Measurements from ENCODE around the gene ADNP. TPM values are rescaled to one million over a fixed set of nuclear protein-coding genes. Genes with fewer than 3 reads are reported as not detected.

The ADNP gene
- total and polyA plus RNA-seq, 10 of the 15 experiments (the other 5 are each of a cell fraction or from before 2014, with no cell fraction given): 23.0 to 74.4 (median 34.9) TPM

DNA sequence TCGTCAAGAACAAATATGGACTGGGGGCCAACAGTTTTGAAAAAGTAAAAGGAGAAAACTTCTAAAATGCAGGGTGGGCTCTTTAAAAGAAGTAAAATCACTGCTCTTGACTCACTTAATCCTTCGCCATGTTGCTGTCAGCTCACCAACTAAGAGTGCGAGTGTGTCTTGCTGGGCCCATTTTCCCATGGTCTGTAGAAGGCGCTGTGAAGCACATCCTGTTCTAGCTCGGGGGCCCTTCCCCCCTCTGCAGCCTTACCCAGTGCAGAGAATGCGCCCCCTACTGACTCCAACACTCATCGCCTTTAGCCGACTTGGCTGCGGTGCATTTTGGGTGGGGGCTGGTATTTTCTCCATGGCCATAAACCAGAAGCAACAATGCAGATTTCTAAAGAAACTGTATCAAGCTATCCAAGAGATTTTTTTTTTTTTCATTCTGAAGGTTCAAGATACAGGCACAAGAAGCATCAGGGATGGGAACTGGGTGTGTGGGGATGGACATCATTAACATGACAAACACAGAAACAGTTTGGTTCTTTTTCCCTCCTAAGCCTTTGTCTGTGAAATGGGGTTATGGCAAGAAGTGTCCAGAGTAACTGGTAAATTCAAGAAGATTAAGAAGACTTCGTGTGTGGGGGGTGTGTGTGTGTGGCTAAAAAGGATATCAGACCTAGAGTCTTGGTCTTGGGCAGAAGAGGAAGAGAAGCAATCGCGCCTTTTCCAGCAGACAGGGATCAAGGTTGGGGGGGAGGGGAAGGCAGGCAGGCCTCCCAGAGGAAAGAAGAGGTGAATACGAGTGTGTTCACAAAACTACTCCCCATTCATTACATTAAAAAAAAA lies 1.7 kb downstream of the ADNP start (continued):
- TF ChIP-seq, protein P1, sequence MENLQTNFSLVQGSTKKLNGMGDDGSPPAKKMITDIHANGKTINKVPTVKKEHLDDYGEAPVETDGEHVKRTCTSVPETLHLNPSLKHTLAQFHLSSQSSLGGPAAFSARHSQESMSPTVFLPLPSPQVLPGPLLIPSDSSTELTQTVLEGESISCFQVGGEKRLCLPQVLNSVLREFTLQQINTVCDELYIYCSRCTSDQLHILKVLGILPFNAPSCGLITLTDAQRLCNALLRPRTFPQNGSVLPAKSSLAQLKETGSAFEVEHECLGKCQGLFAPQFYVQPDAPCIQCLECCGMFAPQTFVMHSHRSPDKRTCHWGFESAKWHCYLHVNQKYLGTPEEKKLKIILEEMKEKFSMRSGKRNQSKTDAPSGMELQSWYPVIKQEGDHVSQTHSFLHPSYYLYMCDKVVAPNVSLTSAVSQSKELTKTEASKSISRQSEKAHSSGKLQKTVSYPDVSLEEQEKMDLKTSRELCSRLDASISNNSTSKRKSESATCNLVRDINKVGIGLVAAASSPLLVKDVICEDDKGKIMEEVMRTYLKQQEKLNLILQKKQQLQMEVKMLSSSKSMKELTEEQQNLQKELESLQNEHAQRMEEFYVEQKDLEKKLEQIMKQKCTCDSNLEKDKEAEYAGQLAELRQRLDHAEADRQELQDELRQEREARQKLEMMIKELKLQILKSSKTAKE (IDR thresholded peaks at IDR 0.05; ENCODE audit: low read depth, poor library complexity, severe bottlenecking): peak; percentile 78
- TF ChIP-seq GATAD2B (conservative IDR thresholded peaks at IDR 0.05; ENCODE audit: low read depth) (no peak), KAT2A (conservative IDR thresholded peaks at IDR 0.05; ENCODE audit: control insufficient read depth, low read depth, low read length) (no peak), SUPT20H (IDR thresholded peaks at IDR 0.05; ENCODE audit: borderline replicate concordance, control insufficient read depth, low read depth, low read length) (no peak), TCF7 (IDR thresholded peaks at IDR 0.05; ENCODE audit: borderline replicate concordance) (peak; percentile 57; the same call in 1 of the 2 replicates), JUNB (IDR thresholded peaks at IDR 0.05) (peak; percentile 28; the same call in 1 of the 2 replicates), NR2C2 (IDR thresholded peaks at IDR 0.05; ENCODE audit: borderline replicate concordance, control insufficient read depth, insufficient read length, low read depth) (no peak), BCL11A (IDR thresholded peaks at IDR 0.05; ENCODE audit: low read depth, low read length) (peak; percentile 65; the same call in 1 of the 2 replicates), NRF1 (conservative IDR thresholded peaks at IDR 0.05; ENCODE audit: low read depth, low read length) (no peak), EGR1 (IDR thresholded peaks at IDR 0.05; ENCODE audit: borderline replicate concordance in 1 of 2, low read depth in 2 of 2, low read length in 2 of 2) (no peak), PRDM15 (CRISPR knock-in tag; IDR thresholded peaks at IDR 0.05) (no peak), CHD2 (IDR thresholded peaks at IDR 0.05; ENCODE audit: borderline replicate concordance, low read depth, low read length) (peak; percentile 98), SP1 (IDR thresholded peaks at IDR 0.05; ENCODE audit: low read depth, low read length) (peak; percentile 70), PAX8 (IDR thresholded peaks at IDR 0.05) (no peak), NFYA (IDR thresholded peaks at IDR 0.05; ENCODE audit: borderline replicate concordance, low read depth, low read length) (no peak), EZH2 (IDR thresholded peaks at IDR 0.05; ENCODE audit: borderline replicate concordance, control insufficient read depth, low read depth, low read length) (no peak)
- TF ChIP-seq, protein P2, sequence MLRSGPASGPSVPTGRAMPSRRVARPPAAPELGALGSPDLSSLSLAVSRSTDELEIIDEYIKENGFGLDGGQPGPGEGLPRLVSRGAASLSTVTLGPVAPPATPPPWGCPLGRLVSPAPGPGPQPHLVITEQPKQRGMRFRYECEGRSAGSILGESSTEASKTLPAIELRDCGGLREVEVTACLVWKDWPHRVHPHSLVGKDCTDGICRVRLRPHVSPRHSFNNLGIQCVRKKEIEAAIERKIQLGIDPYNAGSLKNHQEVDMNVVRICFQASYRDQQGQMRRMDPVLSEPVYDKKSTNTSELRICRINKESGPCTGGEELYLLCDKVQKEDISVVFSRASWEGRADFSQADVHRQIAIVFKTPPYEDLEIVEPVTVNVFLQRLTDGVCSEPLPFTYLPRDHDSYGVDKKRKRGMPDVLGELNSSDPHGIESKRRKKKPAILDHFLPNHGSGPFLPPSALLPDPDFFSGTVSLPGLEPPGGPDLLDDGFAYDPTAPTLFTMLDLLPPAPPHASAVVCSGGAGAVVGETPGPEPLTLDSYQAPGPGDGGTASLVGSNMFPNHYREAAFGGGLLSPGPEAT (IDR thresholded peaks at IDR 0.05; ENCODE audit: low read depth): peak; percentile 61; the same call in 1 of the 2 replicates

All from GM12878 (cell line).